GM18858 (cell line): ENCODE results near the gene GPR68.

ENCODE experiments used
- ATAC-seq: cut with Tn5 transposase; IDR thresholded peaks from one replicate; pipeline ENCODE4 v1.9.1; 2021; ENCODE audit not compliant: unreplicated experiment

GPR68 gene

GRCh38 chr14:91244501-91244901, at the start of gene GPR68:
Gene GPR68, minus strand, starts transcription at chr14:91244704. Its CDS starts 9,654 bp downstream, at chr14:91235050.
- no peak for ATAC-seq

- no peak for ATAC-seq
Measured at GRCh38 chr14:91294153-91294552, 49.6 kb upstream of the GPR68 start.

GRCh38 chr14:91293281-91293680, 48.8 kb upstream of the GPR68 start:
- ATAC-seq = no peak

- no peak for ATAC-seq
Measured at GRCh38 chr14:91292491-91292890, 48.0 kb upstream of the GPR68 start.

- no peak for ATAC-seq
Measured at GRCh38 chr14:91291786-91292405, 47.4 kb upstream of the GPR68 start.

- no peak for ATAC-seq
Measured at GRCh38 chr14:91290986-91291385, 46.5 kb upstream of the GPR68 start.

GRCh38 chr14:91289464-91289863, 45.0 kb upstream of the GPR68 start:
- ATAC-seq = no peak

- no peak for ATAC-seq
Measured at GRCh38 chr14:91288876-91289275, 44.4 kb upstream of the GPR68 start.

GRCh38 chr14:91286530-91286937, 42.0 kb upstream of the GPR68 start:
- no peak for ATAC-seq

- no peak for ATAC-seq
Measured at GRCh38 chr14:91284791-91285548, 40.5 kb upstream of the GPR68 start.

- no peak for ATAC-seq
Measured at GRCh38 chr14:91284146-91284790, 39.8 kb upstream of the GPR68 start.

- no peak for ATAC-seq
Measured at GRCh38 chr14:91283666-91284065, 39.2 kb upstream of the GPR68 start.

GRCh38 chr14:91282954-91283645, 38.6 kb upstream of the GPR68 start:
- ATAC-seq = no peak

- no peak for ATAC-seq
Measured at GRCh38 chr14:91281346-91281745, 36.8 kb upstream of the GPR68 start.

GRCh38 chr14:91280129-91280528, 35.6 kb upstream of the GPR68 start:
- no peak for ATAC-seq

- no peak for ATAC-seq
Measured at GRCh38 chr14:91279354-91279753, 34.9 kb upstream of the GPR68 start.

- ATAC-seq = no peak
Measured at GRCh38 chr14:91278383-91278715, 33.8 kb upstream of the GPR68 start.

GRCh38 chr14:91277546-91278382, 33.3 kb upstream of the GPR68 start:
- no peak for ATAC-seq

- ATAC-seq = no peak
Measured at GRCh38 chr14:91274796-91275195, 30.3 kb upstream of the GPR68 start.

GRCh38 chr14:91273885-91274273, 29.4 kb upstream of the GPR68 start:
- no peak for ATAC-seq
